GM18907 (cell line): ENCODE results near the gene NKG7.

ENCODE experiments used
- ATAC-seq: cut with Tn5 transposase; IDR thresholded peaks from one replicate; pipeline ENCODE4 v1.9.1; 2021; ENCODE audit warnings: mild to moderate bottlenecking, moderate library complexity; ENCODE audit not compliant: unreplicated experiment

The NKG7 gene

DNA sequence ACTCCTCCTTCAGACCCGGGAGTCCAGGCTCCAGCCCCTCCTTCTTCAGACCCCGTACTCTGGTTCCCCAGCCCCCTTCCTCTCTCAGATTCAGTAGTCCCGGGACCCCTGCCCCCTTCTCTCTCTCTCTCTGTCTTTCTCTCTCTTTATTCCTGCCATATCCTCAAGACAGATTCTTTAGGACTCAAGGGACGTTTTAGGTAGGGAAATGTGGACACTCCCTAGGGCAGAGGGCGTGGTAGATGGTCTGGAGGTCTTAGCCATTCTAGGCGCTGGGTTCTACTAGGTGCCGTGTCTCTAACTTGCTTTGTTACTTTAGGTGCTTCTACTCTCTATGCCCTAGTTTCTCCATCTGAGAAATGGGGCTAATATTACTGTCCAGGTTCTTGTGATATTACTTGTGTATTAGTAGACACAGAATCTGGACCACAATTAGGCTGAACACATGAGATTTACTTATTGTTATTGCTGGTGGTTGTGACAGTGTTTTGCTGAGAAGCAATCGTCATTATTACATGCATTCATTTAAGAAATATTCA, 18.7 kb upstream of the NKG7 start:
- ATAC-seq, result no peak

DNA sequence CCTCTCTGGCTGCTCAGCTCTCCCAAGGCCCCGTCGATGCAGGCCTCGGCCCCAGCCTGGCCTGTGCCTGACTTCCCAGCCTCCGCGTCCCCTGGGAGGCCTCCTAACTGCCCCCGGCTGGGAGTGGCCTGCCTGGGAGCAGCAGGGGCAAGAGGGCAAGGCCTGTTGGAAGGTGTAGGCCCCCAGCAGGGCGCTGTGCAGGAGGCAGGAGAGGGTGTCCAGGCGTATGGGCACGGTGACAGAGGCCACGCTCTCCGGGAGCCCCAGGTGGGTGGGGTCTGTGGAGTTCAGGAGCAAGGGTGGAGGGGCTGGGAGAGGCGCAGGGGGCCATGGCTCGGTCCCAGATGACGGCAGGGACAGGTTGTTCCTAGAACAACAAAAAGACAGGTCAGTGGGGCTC, 16.7 kb upstream of the NKG7 start:
- ATAC-seq, result no peak

GRCh38 chr19:51387924-51388389, 15.5 kb upstream of the NKG7 start, which contains the start of gene LIM2:
Gene LIM2, minus strand, starts transcription at chr19:51387974. Its CDS starts 531 bp downstream, at chr19:51387443.
- ATAC-seq, result no peak

DNA sequence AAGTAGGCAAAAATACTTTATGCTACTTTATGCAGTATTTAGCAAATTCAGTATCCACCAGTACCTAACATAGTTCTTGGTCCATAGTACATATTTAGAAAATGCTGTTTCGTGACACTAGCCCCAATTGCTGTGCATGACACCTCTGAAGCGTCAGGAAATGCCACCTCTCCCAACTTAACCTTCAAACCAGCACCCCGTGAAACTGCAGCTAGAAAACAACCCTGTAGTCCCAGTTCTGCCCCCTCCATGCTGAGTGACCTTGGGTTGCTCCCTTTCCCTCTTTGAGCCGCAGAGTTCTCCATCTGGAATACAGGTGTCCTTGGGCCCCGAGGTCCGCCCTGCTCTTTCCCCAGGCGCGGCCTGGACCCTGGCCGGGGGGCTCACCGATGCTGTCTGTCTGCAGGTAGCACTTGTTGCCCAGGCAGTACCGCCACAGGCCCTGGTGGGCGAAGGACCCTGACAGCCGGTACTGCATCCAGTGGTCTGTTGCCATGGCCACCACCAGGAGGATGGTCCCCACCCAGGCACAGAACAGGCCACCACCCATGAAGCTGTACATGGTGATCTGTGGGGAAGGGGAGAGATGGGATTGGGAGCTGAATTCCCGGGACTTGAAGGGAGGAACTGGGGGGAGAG, 14.5 kb upstream of the NKG7 start:
- no peak for ATAC-seq

DNA sequence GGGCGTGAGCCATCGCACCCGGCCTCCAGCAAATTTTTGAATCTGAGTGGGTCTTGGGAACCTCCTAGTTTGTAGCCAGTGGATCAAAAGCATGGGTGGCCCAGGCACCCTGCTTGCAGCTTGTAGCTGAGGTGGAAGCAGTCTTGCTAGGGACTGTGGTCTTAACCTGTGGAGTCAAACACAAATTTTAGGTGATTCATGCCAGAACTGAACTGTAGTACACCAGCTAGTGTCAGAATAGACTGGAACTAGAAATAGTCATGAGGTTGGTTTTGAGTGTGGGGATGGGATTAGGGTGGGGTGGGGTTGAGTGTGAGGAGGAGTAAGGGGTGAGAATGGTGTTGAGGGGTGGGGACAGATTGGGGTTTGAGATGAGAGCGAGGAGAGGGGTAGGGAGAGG, 9.6 kb upstream of the NKG7 start:
- no peak for ATAC-seq

DNA sequence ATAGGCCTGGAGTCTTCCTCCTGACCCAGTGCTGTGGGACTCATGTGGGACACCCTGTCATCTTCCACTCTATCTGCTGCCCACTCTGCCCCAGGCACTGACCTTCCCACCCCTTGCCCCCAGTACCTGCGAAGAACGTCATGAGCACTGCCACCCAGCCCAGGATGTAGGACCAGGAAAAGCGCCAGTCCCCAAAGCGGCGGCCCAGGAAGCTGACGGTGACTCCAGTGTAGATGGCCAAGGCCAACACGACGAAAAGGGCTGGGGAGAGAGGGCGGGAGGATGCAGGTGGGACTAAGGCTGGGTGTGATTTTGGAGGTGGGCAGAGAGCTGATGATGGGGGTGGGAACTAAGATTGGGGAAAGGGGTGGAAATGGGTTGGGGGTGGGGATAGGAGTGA, 7.9 kb upstream of the NKG7 start:
- ATAC-seq, result no peak

GRCh38 chr19:51377422-51377821, 5.0 kb upstream of the NKG7 start:
- no peak for ATAC-seq

DNA sequence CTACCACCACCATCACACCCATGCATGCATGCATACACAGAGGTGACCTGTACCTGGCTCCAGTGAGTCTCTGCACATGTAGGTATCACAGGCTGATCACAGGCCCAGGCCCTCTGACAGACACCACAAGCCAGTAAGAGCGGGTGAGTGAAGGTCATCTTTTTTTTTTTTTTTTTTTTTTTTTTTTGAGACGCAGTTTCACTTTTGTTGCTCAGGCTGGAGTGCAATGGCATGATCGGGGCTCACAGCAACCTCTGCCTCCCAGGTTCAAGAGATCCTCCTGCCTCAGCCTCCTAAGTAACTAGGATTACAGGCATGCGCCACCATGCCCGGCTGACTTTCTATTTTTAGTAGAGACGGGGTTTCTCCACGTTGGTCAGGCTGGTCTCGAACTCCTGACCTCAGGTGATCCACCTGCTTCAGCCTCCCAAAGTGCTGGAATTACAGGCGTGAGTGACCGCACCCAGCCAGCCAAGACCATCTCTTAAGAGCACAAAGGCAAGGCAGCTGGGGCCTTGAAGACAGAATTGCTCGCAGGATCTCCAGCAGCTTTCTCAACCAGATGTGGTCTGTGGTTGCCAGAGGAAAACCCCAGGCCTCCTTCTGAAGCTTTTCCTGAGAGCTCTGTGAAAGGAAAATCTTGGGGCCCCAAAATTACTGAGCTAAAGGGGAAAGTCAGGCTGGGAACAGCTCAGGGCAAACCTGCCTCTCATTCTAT, 3.2 kb upstream of the NKG7 start:
- ATAC-seq, result no peak

DNA sequence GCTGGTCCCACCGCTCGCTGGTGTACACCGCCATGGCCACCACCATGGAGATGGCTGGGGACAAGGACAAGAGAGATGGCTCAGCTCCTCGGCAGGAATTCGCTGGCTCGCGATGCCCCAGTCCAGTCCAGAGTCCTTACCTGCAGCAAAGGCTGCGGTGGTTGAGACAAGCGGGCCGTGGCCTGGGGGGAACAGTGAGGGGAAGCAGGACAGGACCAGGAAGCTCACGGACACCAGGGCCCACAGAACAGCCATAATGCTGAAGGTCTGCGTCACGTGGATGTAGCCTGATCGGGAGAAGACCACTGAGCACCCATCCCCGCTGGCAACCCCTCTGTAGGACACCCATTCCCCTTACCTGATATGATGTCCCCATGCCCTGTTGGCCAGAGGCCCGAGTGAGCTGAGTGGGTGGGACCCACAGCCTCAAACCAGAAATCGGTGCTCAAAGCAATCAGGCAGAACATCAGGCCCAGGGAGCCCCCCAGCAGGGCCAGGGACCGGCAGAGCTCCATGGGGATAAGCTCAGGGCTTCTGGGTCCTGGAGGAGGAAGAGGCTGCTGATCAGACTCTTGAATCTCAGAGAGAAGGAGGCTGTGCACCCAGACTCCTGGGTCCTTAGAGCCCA, 319 bp downstream of the NKG7 start:
- no peak for ATAC-seq

- no peak for ATAC-seq
Observed at GRCh38 chr19:51371186-51371690, 1.2 kb downstream of the NKG7 start.

- no peak for ATAC-seq
Observed at GRCh38 chr19:51370230-51370629, 2.2 kb downstream of the NKG7 start.

GRCh38 chr19:51368366-51369282, 3.8 kb downstream of the NKG7 start, which contains the start of gene CLDND2:
Gene CLDND2, minus strand, starts transcription at chr19:51369003. Its CDS starts 426 bp downstream, at chr19:51368577.
- no peak for ATAC-seq

GRCh38 chr19:51367565-51368365, 4.7 kb downstream of the NKG7 start:
- peak; percentile 71 for ATAC-seq

DNA sequence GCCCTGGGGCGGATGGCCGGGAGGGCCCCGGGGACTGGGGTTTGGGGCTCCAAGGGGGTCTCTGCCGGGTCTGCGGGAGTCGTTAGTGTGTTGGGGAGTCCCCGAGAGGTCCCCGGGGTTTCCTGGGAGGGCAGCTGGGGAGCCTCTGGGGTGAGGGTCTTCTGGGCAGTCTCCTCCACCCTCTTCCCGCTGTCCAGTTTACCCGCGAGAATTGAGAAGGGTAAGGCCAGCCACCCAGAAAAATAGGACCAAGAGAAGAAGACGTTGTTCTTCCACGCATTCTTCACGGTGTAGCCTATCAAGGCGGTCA, 5.2 kb downstream of the NKG7 start:
- no peak for ATAC-seq

DNA sequence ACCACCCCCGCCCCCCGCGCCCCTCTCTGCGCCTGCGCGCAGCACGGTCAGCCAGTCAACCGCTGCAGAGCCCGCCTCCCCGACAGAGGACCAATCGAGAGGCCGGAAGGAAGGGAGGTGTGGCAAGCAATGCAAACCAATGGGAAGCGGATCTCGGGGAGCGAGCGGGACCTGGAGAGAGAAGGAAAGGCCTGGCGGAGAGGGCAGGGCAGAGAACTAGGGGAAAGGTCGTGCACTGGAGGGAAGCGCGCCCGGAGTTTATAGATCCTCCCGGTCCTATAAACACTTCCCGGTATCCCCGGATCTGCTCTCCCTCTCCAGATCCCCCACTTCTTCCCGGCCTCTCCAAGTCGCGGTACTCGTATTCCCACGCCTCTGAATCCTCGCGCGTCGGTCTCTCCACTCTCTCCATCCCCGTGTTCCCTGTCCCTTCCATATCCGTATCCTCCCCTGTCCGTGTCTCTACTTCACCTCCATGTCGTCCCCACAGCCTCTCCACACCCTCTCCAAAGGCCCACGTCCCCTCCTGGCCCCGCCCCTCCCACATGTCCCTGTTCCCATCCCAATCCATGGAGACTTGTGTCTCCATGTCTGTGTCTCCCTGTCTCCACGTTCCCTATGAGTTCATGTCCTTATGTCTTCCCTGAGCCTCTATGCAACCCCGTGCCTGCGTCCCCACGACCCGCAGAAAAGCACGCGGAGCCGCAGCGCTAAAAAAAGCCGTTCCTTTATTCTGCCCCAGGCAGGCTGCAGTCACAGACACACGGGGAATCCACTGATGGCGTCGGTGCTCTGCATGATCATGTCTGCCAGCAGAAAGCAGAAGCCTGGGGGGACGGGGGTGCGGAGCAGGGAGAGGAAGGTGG, 5.8 kb downstream of the NKG7 start:
- peak; percentile 60 for ATAC-seq

GRCh38 chr19:51365965-51366388, 6.5 kb downstream of the NKG7 start, which contains the start of gene ETFB:
Gene ETFB, minus strand, starts transcription at chr19:51366388. Its CDS starts 62 bp downstream, at chr19:51366326.
- ATAC-seq, result no peak

DNA sequence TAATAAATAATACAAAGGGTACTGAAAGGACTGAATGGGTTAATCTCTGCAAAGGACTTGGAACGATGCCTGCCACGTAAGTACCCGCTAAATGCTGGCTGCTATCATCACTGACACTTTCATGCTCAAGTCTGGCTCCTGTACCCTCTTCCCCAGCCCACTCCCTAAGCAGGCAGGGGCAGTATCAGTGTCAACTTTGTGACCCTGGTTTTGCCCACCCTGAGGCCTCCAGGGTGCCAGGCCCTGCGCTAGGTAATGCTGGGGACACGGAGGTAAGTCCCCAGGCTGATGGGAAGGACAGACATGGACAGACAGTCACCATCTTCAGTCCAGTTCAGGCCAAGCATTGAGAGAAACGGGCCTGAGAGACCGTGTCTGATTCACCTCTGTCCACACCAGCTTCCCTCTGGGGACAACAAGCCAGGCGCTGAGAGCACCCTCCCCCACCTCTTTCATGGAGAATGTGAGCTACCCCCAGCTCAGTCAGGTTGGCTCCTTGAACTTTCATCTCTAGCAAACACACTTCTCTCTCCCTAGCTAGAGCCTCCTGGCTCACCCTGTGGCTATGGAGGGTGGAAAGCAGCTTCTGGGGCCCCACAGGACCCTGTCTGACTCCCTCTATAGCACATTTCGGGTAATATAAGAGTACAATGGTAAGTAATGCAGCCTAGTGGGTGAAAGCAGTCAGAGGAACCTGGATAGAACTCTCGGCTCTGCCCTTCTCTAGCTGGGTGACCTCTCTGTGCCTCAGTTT, 7.1 kb downstream of the NKG7 start:
- no peak for ATAC-seq
